Stomach (tissue), 4 donors: Measurements from ENCODE around the gene HASPIN.

ENCODE experiments used
- CTCF ChIP-seq, 7 experiments: fragments of 450-650 bp in 4 of 7; fragments of 200-600 bp in 3 of 7; sonication (generic) in 3 of 7; IDR thresholded peaks; one replicate each; pipeline ENCODE4 v1.5.1; 2016 to 2019; ENCODE audit warnings: antibody characterized with exemption in 7 of 7, control low read depth in 2 of 7, mild to moderate bottlenecking in 1 of 7
- EP300 ChIP-seq: sonication (generic); formaldehyde crosslinking; IDR thresholded peaks from one replicate; pipeline ENCODE4 v1.6.1; 2017; ENCODE audit warnings: antibody characterized with exemption
- POLR2A ChIP-seq, 4 donors: fragments of 450-650 bp; IDR thresholded peaks; one replicate each; pipeline ENCODE4 v1.6.1; 2016; ENCODE audit warnings: antibody characterized with exemption in 4 of 4, control low read depth in 2 of 4, mild to moderate bottlenecking in 1 of 4, moderate library complexity in 1 of 4
- POLR2AphosphoS5 ChIP-seq, 3 donors: sonication (generic); formaldehyde crosslinking; IDR thresholded peaks; one replicate each; pipeline ENCODE4 v1.6.1; 2016; ENCODE audit warnings: antibody characterized with exemption in 3 of 3

- TF ChIP-seq CTCF (IDR thresholded peaks at IDR 0.05) (no peak), POLR2A (IDR thresholded peaks at IDR 0.05) (no peak), EP300 (no peak), POLR2AphosphoS5 (IDR thresholded peaks at IDR 0.05) (no peak)
Measured at GRCh38 chr17:3695723-3696411, 27.8 kb upstream of the HASPIN start, which contains the start of gene P2RX5.
